Suprapubic skin (tissue), 4 donors: ENCODE results near the gene POLR1A. TPM values are rescaled to one million over a fixed set of nuclear protein-coding genes. Genes with fewer than 3 reads are reported as not detected.

Experiments used
- DNase-seq, 2 donors: peaks; one replicate each; pipeline ENCODE4 v3.0.0-alpha.2; 2019; ENCODE audit warnings: low spot score in 2 of 2
- H3K27ac ChIP-seq: fragments of 200-600 bp; sonication (generic); one replicate; pipeline ENCODE4 v1.5.1; 2019
- H3K27me3 ChIP-seq: fragments of 200-600 bp; sonication (generic); one replicate; pipeline ENCODE4 v1.5.1; 2019
- H3K36me3 ChIP-seq: fragments of 200-600 bp; sonication (generic); one replicate; pipeline ENCODE4 v1.5.1; 2019
- H3K4me1 ChIP-seq: fragments of 200-600 bp; sonication (generic); one replicate; pipeline ENCODE4 v1.5.1; 2019
- H3K4me3 ChIP-seq: fragments of 200-600 bp; sonication (generic); one replicate; pipeline ENCODE4 v1.5.1; 2019; ENCODE audit warnings: mild to moderate bottlenecking
- H3K9me3 ChIP-seq: fragments of 200-600 bp; sonication (generic); one replicate; pipeline ENCODE4 v1.5.1; 2019
- CTCF ChIP-seq, 2 donors: fragments of 200-600 bp in 1 of 2; fragments of 450-650 bp in 1 of 2; sonication (generic) in 1 of 2; IDR thresholded peaks; one replicate each; pipeline ENCODE4 v1.5.1; 2016 to 2019; ENCODE audit warnings: antibody characterized with exemption in 2 of 2, mild to moderate bottlenecking in 1 of 2, moderate library complexity in 1 of 2
- EP300 ChIP-seq: sonication (generic); formaldehyde crosslinking; IDR thresholded peaks from one replicate; pipeline ENCODE4 v1.6.1; 2017; ENCODE audit warnings: antibody characterized with exemption
- POLR2A ChIP-seq, 2 donors: fragments of 450-650 bp; IDR thresholded peaks; one replicate each; pipeline ENCODE4 v1.6.1; 2017; ENCODE audit warnings: antibody characterized with exemption in 2 of 2, mild to moderate bottlenecking in 2 of 2, moderate library complexity in 2 of 2
- POLR2AphosphoS5 ChIP-seq, 3 donors: sonication (generic); formaldehyde crosslinking; IDR thresholded peaks; one replicate each; pipeline ENCODE4 v1.6.1; 2017; ENCODE audit warnings: antibody characterized with exemption in 3 of 3
- WGBS: methylation state at CpG from one replicate; pipeline ENCODE4 v1.1.5; 2018; 5-methylcytosine and 5-hydroxymethylcytosine counted together
- total RNA-seq, 4 donors: library from RNA; depleted of rRNA; stranded (reverse); fragments of >200 nt; gene quantifications; one replicate each; pipeline ENCODE4 v1.1.0, GENCODE V29; 2016

Gene POLR1A
- total RNA-seq, 4 donors from 2014 or later = 20.2 to 24.3 (median 21.2) TPM

GRCh38 chr2:85978883-85979780 is 126.6 kb downstream of the POLR1A start:
- Histone ChIP-seq H3K9me3 (no peaks in the 10 kb centered on the region), H3K27me3 (no peaks in the 10 kb centered on the region), H3K36me3 (no peaks in the 10 kb centered on the region), H3K4me3 (no peak overlapping the region), H3K4me1 (peaks cover 25% of the 10 kb centered on the region), H3K27ac (no peak overlapping the region)
- DNase-seq = peak in 1 of 2 donors; percentile 43
- WGBS = 39% methylated on average over 3 of the region's 3 CpGs
- TF ChIP-seq EP300 (no peak), POLR2A (IDR thresholded peaks at IDR 0.05) (no peak), CTCF (IDR thresholded peaks at IDR 0.05) (no peak), POLR2AphosphoS5 (IDR thresholded peaks at IDR 0.05) (no peak)

DNA sequence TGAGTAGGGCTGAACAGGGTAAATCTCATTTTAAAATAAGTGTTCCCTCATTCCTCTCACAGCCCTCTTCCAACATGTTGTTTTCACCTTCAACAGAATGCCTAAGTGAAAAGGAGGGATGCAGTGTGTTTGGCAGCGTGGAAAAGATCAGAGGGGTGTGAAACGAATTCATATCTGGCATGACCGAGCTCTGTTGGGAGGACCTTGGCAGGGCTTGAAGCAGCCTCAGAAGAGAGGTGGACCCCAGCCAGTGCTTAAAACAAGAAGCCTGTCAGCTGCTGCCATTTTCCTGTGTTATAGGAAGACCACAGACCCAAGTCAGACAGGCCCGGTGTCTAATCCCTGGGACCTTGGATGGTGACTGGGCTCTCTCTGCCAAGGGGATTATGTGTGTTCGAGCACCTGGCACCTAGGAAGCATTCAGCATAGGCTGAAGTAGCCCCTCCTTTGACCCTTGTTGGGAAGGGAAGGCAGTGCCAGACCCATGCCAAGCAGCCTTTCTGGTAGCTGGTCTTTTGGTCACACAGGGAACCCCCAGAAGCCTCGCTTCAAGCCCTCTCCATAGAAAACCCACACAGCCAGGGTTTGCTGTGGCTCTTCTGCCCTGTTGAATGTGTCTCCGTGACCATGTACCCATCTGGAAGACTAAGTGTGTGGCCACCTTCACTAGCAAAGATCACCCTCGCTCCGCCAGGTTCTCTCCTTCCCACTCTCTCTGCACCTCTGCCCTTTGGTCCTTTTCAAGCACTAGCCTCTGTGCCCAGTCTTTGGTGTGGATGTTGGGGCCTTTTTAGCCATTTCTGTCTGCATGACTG is 129.4 kb downstream of the POLR1A start:
- 72% methylated on average over 8 of the region's 9 CpGs for WGBS
- no peaks in the 10 kb centered on the region for H3K36me3 ChIP-seq
- DNase-seq = peak; percentile 46 to 59
- H3K27me3 ChIP-seq = no peaks in the 10 kb centered on the region
- peaks cover 25% of the 10 kb centered on the region for H3K4me1 ChIP-seq
- no peak overlapping the region for H3K4me3 ChIP-seq
- no peaks in the 10 kb centered on the region for H3K9me3 ChIP-seq
- H3K27ac ChIP-seq = no peak overlapping the region
- no peak for TF ChIP-seq POLR2AphosphoS5 (IDR thresholded peaks at IDR 0.05)
- no peak for TF ChIP-seq EP300
- no peak for TF ChIP-seq POLR2A (IDR thresholded peaks at IDR 0.05)
- TF ChIP-seq CTCF (IDR thresholded peaks at IDR 0.05) = no peak

DNA sequence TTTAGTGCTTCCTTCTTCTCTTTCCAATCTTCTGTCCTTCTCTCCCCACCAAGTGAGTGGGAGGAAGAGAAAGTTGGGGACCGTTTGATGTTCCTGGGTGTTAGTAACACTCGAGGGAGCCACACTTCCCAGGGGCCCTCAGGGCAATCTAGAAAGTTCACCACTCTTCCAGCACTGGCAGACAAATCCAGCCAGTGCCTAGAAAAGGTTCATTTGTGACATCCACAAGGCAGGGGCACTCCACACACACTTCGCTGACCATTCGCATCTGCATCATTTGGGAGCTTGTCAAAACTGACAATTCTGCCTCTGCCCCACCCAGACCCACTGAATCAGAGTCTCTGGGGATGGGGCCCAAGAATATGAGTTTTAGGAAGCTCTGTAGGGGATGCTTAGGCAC is 130.1 kb downstream of the POLR1A start:
- no peaks in the 10 kb centered on the region for H3K27me3 ChIP-seq
- no peaks in the 10 kb centered on the region for H3K36me3 ChIP-seq
- H3K27ac ChIP-seq = no peak overlapping the region

DNA sequence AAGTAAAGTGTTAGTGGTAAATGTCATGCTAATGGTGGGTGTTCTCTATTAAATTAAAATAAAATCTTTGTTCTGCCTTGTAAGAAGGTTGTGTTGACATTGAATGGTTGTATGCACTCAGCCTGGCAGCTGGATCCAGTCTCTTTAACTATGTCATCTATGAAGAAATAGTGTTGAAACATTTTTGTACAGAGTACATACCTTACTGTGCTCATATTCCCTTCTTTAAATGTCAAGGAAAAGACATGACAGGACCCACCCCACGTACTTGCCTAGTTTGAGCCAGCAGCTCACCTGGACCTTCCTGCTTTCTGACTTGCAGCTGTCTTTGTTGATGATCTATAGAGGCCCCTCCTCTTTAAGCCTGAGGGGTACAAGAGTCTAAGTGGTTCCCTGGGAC is 131.3 kb downstream of the POLR1A start:
- Histone ChIP-seq H3K4me1 (peaks cover 22% of the 10 kb centered on the region), H3K4me3 (no peak overlapping the region), H3K27ac (no peak overlapping the region), H3K9me3 (no peaks in the 10 kb centered on the region), H3K36me3 (no peaks in the 10 kb centered on the region), H3K27me3 (no peaks in the 10 kb centered on the region)
- 50% methylated on average over 1 of the region's 1 CpG for WGBS
- DNase-seq = peak; percentile 3 to 28
- TF ChIP-seq POLR2A (IDR thresholded peaks at IDR 0.05) (no peak), POLR2AphosphoS5 (IDR thresholded peaks at IDR 0.05) (no peak), CTCF (IDR thresholded peaks at IDR 0.05) (no peak), EP300 (no peak)

More for the DNA sequence above, 130.1 kb downstream of the POLR1A start:
- H3K4me1 ChIP-seq = peaks cover 25% of the 10 kb centered on the region
- no peak for TF ChIP-seq POLR2AphosphoS5 (IDR thresholded peaks at IDR 0.05)
- no peak for TF ChIP-seq POLR2A (IDR thresholded peaks at IDR 0.05)
- TF ChIP-seq EP300 = no peak
- TF ChIP-seq CTCF (IDR thresholded peaks at IDR 0.05) = no peak
- H3K9me3 ChIP-seq = no peaks in the 10 kb centered on the region
- H3K4me3 ChIP-seq = no peak overlapping the region
- 53% methylated on average over 4 of the region's 4 CpGs for WGBS
- DNase-seq = peak in 1 of 2 donors; percentile 41

DNA sequence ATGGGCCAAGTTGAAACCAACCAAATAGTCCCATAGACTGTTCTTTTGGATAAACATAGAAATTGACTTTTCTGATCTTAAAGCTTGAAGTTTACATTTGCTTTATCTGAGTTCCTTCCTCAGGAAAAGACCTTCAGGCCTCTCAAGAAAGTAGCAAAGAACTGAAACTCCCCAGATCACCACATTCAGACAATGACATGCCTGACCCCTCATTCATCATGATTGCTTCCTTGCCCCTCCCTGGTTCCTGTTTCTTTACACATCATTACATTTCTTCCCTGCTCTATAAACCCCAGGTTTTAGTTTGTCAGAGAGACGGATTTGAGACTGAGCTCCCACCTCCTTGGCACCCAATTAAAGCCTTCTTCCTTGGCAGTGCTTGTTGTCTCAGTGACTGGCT is 133.3 kb downstream of the POLR1A start:
- no peaks in the 10 kb centered on the region for H3K9me3 ChIP-seq
- no peaks in the 10 kb centered on the region for H3K36me3 ChIP-seq
- 20% methylated on average over 1 of the region's 1 CpG for WGBS
- H3K4me1 ChIP-seq = peaks cover 4% of the 10 kb centered on the region
- TF ChIP-seq POLR2AphosphoS5 (IDR thresholded peaks at IDR 0.05) (no peak), EP300 (no peak), POLR2A (IDR thresholded peaks at IDR 0.05) (no peak), CTCF (IDR thresholded peaks at IDR 0.05) (no peak)
- no peak overlapping the region for H3K4me3 ChIP-seq
- H3K27ac ChIP-seq = no peak overlapping the region
- H3K27me3 ChIP-seq = no peaks in the 10 kb centered on the region
- DNase-seq = no peak
